ENCODE data around the gene TTC7B. TPM values are rescaled to one million over a fixed set of nuclear protein-coding genes. Genes with fewer than 3 reads are reported as not detected.

Gene TTC7B
- 22.0 and 39.0 TPM in 2 replicates for total RNA-seq

GRCh38 chr14:90815822-90816662 is at the start of gene TTC7B:
Gene TTC7B, minus strand, starts transcription at chr14:90816430. Its CDS starts 135 bp downstream, at chr14:90816295.

Other genes starting within 250 kb of the TTC7B start
- 1.7 and 3.2 TPM in 2 replicates for gene RPS6KA5, start 244.2 kb upstream of the TTC7B start, total RNA-seq

All from smooth muscle cell of trachea (primary cell).